ENCODE data around the gene SETBP1. TPM values are rescaled to one million over a fixed set of nuclear protein-coding genes. Genes with fewer than 3 reads are reported as not detected.

SETBP1 gene
- total RNA-seq, 1 experiment from 2014 or later, result 4.0 TPM

- H3K4me3 Mint-ChIP-seq (ENCODE audit: unreplicated experiment), result no peak overlapping the region
- POLR2A ChIA-PET, result no interaction called here
These were observed 200.9 kb downstream of the SETBP1 start for GRCh38 chr18:44881461-44882162.

GRCh38 chr18:44882163-44882868 is 201.6 kb downstream of the SETBP1 start:
- H3K27me3 Mint-ChIP-seq (ENCODE audit: insufficient read depth, unreplicated experiment), result no peaks in the 10 kb centered on the region
- no peaks in the 10 kb centered on the region for H3K9me3 Mint-ChIP-seq (ENCODE audit: unreplicated experiment)
- peaks cover 1% of the 10 kb centered on the region for H3K4me1 Mint-ChIP-seq (ENCODE audit: low read depth, unreplicated experiment)
- Histone ChIP-seq H3K9me3 (no peaks in the 10 kb centered on the region), H3K4me1 (0 out of 2 replicates have a peak, but pooled peaks cover 3% of the 10 kb centered on the region), H3K27me3 (replicated peaks; ENCODE audit: control insufficient read depth, insufficient read depth, low read length) (no peaks in the 10 kb centered on the region), H3K4me3 (ENCODE audit: low read depth, low read length) (no peak overlapping the region), H3K36me3 (ENCODE audit: control insufficient read depth, insufficient read depth, low read length) (no peaks in the 10 kb centered on the region)
- ChIA-PET CTCF (interaction anchor here (0.6 kb wide), 1 partner anchor 477 kb away, joined by 5 read pairs; no protein-coding TSS in a partner anchor), POLR2A (no interaction called here)
- no peak for TF ChIP-seq CTCF (IDR thresholded peaks at IDR 0.05; ENCODE audit: insufficient read depth in 1 of 2, low read depth in 1 of 2, low read length in 1 of 2, severe bottlenecking in 1 of 2, unreplicated experiment in 1 of 2)
- no peaks in the 10 kb centered on the region for H3K36me3 Mint-ChIP-seq (ENCODE audit: insufficient read depth, unreplicated experiment)
- no peak overlapping the region for H3K4me3 Mint-ChIP-seq (ENCODE audit: unreplicated experiment)
- no peak overlapping the region for H3K27ac Mint-ChIP-seq (ENCODE audit: unreplicated experiment)
- no TSS peak for BruUV-seq (replicated peaks)
- intact Hi-C loops (cut with micrococcal nuclease; ENCODE audit: unreplicated experiment), result no loop called here
- no peak for DNase-seq

More at GRCh38 chr18:44881461-44882162, 200.9 kb downstream of the SETBP1 start:
- no peaks in the 10 kb centered on the region for H3K36me3 ChIP-seq (ENCODE audit: control insufficient read depth, insufficient read depth, low read length)
- Mint-ChIP-seq H3K36me3 (ENCODE audit: insufficient read depth, unreplicated experiment) (no peaks in the 10 kb centered on the region), H3K27ac (ENCODE audit: unreplicated experiment) (no peak overlapping the region), H3K27me3 (ENCODE audit: insufficient read depth, unreplicated experiment) (no peaks in the 10 kb centered on the region), H3K9me3 (ENCODE audit: unreplicated experiment) (no peaks in the 10 kb centered on the region), H3K4me1 (ENCODE audit: low read depth, unreplicated experiment) (no peaks in the 10 kb centered on the region)
- DNase-seq, result no peak
- BruUV-seq (replicated peaks), result no TSS peak
- H3K27me3 ChIP-seq (replicated peaks; ENCODE audit: control insufficient read depth, insufficient read depth, low read length), result no peaks in the 10 kb centered on the region
- CTCF ChIA-PET, result no interaction called here
- H3K4me1 ChIP-seq, result no peaks in the 10 kb centered on the region
- intact Hi-C loops (cut with micrococcal nuclease; ENCODE audit: unreplicated experiment), result no loop called here
- no peaks in the 10 kb centered on the region for H3K9me3 ChIP-seq
- TF ChIP-seq CTCF (IDR thresholded peaks at IDR 0.05; ENCODE audit: insufficient read depth in 1 of 2, low read depth in 1 of 2, low read length in 1 of 2, severe bottlenecking in 1 of 2, unreplicated experiment in 1 of 2), result no peak
- no peak overlapping the region for H3K4me3 ChIP-seq (ENCODE audit: low read depth, low read length)

- Mint-ChIP-seq H3K4me1 (ENCODE audit: low read depth, unreplicated experiment) (peaks cover 7% of the 10 kb centered on the region), H3K27me3 (ENCODE audit: insufficient read depth, unreplicated experiment) (no peaks in the 10 kb centered on the region), H3K4me3 (ENCODE audit: unreplicated experiment) (no peak overlapping the region), H3K27ac (ENCODE audit: unreplicated experiment) (no peak overlapping the region), H3K36me3 (ENCODE audit: insufficient read depth, unreplicated experiment) (no peaks in the 10 kb centered on the region), H3K9me3 (ENCODE audit: unreplicated experiment) (no peaks in the 10 kb centered on the region)
- Histone ChIP-seq H3K27me3 (replicated peaks; ENCODE audit: control insufficient read depth, insufficient read depth, low read length) (no peaks in the 10 kb centered on the region), H3K4me1 (0 out of 2 replicates have a peak, but pooled peaks cover 9% of the 10 kb centered on the region), H3K9me3 (no peaks in the 10 kb centered on the region), H3K4me3 (ENCODE audit: low read depth, low read length) (no peak overlapping the region), H3K36me3 (ENCODE audit: control insufficient read depth, insufficient read depth, low read length) (no peaks in the 10 kb centered on the region)
- intact Hi-C loops (cut with micrococcal nuclease; ENCODE audit: unreplicated experiment), result no loop called here
- ChIA-PET POLR2A (no interaction called here), CTCF (no interaction called here)
- no TSS peak for BruUV-seq (replicated peaks)
- TF ChIP-seq CTCF (IDR thresholded peaks at IDR 0.05; ENCODE audit: insufficient read depth in 1 of 2, low read depth in 1 of 2, low read length in 1 of 2, severe bottlenecking in 1 of 2, unreplicated experiment in 1 of 2), result no peak
- DNase-seq, result no peak
These were observed 203.0 kb downstream of the SETBP1 start for GRCh38 chr18:44883671-44884070.
